PC-3 (cell line): Measurements from ENCODE around the gene ISM2. TPM values are rescaled to one million over a fixed set of nuclear protein-coding genes. Genes with fewer than 3 reads are reported as not detected.

Experiments
- ATAC-seq: fragments of 200-7000 bp; cut with Tn5 transposase; 2 replicates; pipeline ENCODE4 v1.9.1; 2020; ENCODE audit warnings: mild to moderate bottlenecking, moderate library complexity
- BruUV-seq: library from RNA; stranded (reverse); fragments of 400-500 nt; replicated peaks from 2 replicates; lab custom pipeline; 2021; lab: Mats Ljungman, UMichigan
- CTCF ChIA-PET: fragments of 300-600 bp; sonication (Branson Sonifier 250); formaldehyde crosslinking; loops from one replicate; lab custom pipeline; 2022; ENCODE audit warnings: antibody characterized with exemption; lab: Charles Lee
- POLR2A ChIA-PET: fragments of 300-600 bp; sonication (Branson Sonifier 250); formaldehyde crosslinking; loops from one replicate; lab custom pipeline; 2022; ENCODE audit warnings: antibody characterized with exemption; ENCODE audit not compliant: unreplicated experiment; lab: Charles Lee
- DNase-seq: peaks from one replicate; pipeline ENCODE4 v3.0.0-alpha.2; 2015
- H2AFZ ChIP-seq: fragments of 300-600 bp; sonication (generic); 2 replicates; pipeline ENCODE4 v1.6.0; 2016; ENCODE audit warnings: antibody characterized with exemption, low read length
- H3F3A ChIP-seq: fragments of 300-600 bp; sonication (generic); one replicate; pipeline ENCODE4 v1.6.0; 2017; ENCODE audit warnings: antibody characterized with exemption, low read length, control low read depth, mild to moderate bottlenecking; ENCODE audit not compliant: unreplicated experiment
- H3K27ac ChIP-seq: fragments of 300-600 bp; sonication (generic); 2 replicates; pipeline ENCODE4 v1.5.1; 2016; ENCODE audit warnings: mild to moderate bottlenecking, low read length
- H3K27me3 ChIP-seq: fragments of 300-600 bp; sonication (generic); 2 replicates; pipeline ENCODE4 v1.6.1; 2016; ENCODE audit warnings: low read length, mixed read lengths
- H3K36me3 ChIP-seq: fragments of 300-600 bp; sonication (generic); 2 replicates; pipeline ENCODE4 v1.6.1; 2016; ENCODE audit warnings: low read depth, mixed run types, low read length, mixed read lengths
- H3K4me1 ChIP-seq: fragments of 300-600 bp; sonication (generic); 2 replicates; pipeline ENCODE4 v1.5.1; 2016; ENCODE audit warnings: low read length; ENCODE audit not compliant: insufficient read depth
- H3K4me2 ChIP-seq: fragments of 300-600 bp; sonication (generic); 2 replicates; pipeline ENCODE4 v1.6.0; 2016; ENCODE audit warnings: low read length
- H3K4me3 ChIP-seq: fragments of 300-600 bp; sonication (generic); 2 replicates; pipeline ENCODE4 v1.5.1; 2016; ENCODE audit warnings: mild to moderate bottlenecking, low read length, mixed read lengths
- H3K79me2 ChIP-seq: fragments of 300-600 bp; sonication (generic); 2 replicates; pipeline ENCODE4 v1.6.1; 2017; ENCODE audit warnings: low read length, mixed read lengths
- H3K9ac ChIP-seq: fragments of 300-600 bp; sonication (generic); 2 replicates; pipeline ENCODE4 v1.6.0; 2016; ENCODE audit warnings: mild to moderate bottlenecking, low read length
- H3K9me2 ChIP-seq: fragments of 300-600 bp; sonication (generic); replicated peaks from 2 replicates; pipeline ENCODE4 v1.6.1; 2016; ENCODE audit warnings: mixed run types, low read length, mixed read lengths
- H3K9me3 ChIP-seq: fragments of 300-600 bp; sonication (generic); 2 replicates; pipeline ENCODE4 v1.6.1; 2016; ENCODE audit warnings: low read length, mixed read lengths
- H4K20me1 ChIP-seq: fragments of 300-600 bp; sonication (generic); 2 replicates; pipeline ENCODE4 v1.6.1; 2016; ENCODE audit warnings: low read length, mixed read lengths
- CTCF ChIP-seq: fragments of 300-600 bp; sonication (generic); conservative IDR thresholded peaks from 2 replicates; pipeline ENCODE4 v1.5.1; 2017; ENCODE audit warnings: antibody characterized with exemption, low read depth, mild to moderate bottlenecking, low read length
- EZH2 ChIP-seq: fragments of 300-600 bp; sonication (generic); IDR thresholded peaks from one replicate; pipeline ENCODE4 v1.6.1; 2017; ENCODE audit warnings: antibody characterized with exemption, mild to moderate bottlenecking, low read length; ENCODE audit not compliant: unreplicated experiment
- EZH2phosphoT487 ChIP-seq: fragments of 300-600 bp; sonication (generic); IDR thresholded peaks from 2 replicates; pipeline ENCODE4 v1.6.1; 2018; ENCODE audit warnings: mild to moderate bottlenecking, antibody characterized with exemption, low read length, borderline replicate concordance
- intact Hi-C: fragments of 100-400 bp; cut with micrococcal nuclease; formaldehyde crosslinking; loops from 2 replicates; pipeline ENCODE4 v1.9.0; 2023
- total RNA-seq: library from RNA; depleted of rRNA; stranded (reverse); fragments of >200 nt; gene quantifications from 2 replicates; pipeline ENCODE4 v1.2.3, GENCODE V29; 2014

Gene ISM2
- total RNA-seq, 1 experiment from 2014 or later: 0.95 TPM

GRCh38 chr14:77475432-77476115, 23.0 kb downstream of the ISM2 start:
- H3K27ac ChIP-seq: no peak overlapping the region
- TF ChIP-seq CTCF: no peak
- TF ChIP-seq EZH2: no peak
- TF ChIP-seq EZH2phosphoT487: no peak
- H3K27me3 ChIP-seq: no peaks in the 10 kb centered on the region
- POLR2A ChIA-PET: no interaction called here
- H3K9ac ChIP-seq: no peak overlapping the region
- intact Hi-C loops: no loop called here
- H3K4me3 ChIP-seq: no peak overlapping the region
- ATAC-seq (no peak), DNase-seq (no peak)
- no peaks in the 10 kb centered on the region for H3K9me2 ChIP-seq
- no TSS peak for BruUV-seq
- no peaks in the 10 kb centered on the region for H4K20me1 ChIP-seq
- no peaks in the 10 kb centered on the region for H3K79me2 ChIP-seq
- CTCF ChIA-PET: no interaction called here
- no peaks in the 10 kb centered on the region for H3K9me3 ChIP-seq
- no peaks in the 10 kb centered on the region for H3K4me1 ChIP-seq
- no peaks in the 10 kb centered on the region for H3F3A ChIP-seq
- no peaks in the 10 kb centered on the region for H3K36me3 ChIP-seq
- H2AFZ ChIP-seq: no peak overlapping the region
- no peak overlapping the region for H3K4me2 ChIP-seq

- no peaks in the 10 kb centered on the region for H3F3A ChIP-seq
- no TSS peak for BruUV-seq
- no peak overlapping the region for H3K4me2 ChIP-seq
- H3K9ac ChIP-seq: no peak overlapping the region
- POLR2A ChIA-PET: no interaction called here
- no peak overlapping the region for H3K4me3 ChIP-seq
- CTCF ChIA-PET: no interaction called here
- no peaks in the 10 kb centered on the region for H3K9me2 ChIP-seq
- H3K79me2 ChIP-seq: no peaks in the 10 kb centered on the region
- H3K27me3 ChIP-seq: no peaks in the 10 kb centered on the region
- DNase-seq (no peak), ATAC-seq (no peak)
- H3K9me3 ChIP-seq: no peaks in the 10 kb centered on the region
- no peaks in the 10 kb centered on the region for H4K20me1 ChIP-seq
- intact Hi-C loops: no loop called here
- no peak overlapping the region for H2AFZ ChIP-seq
- TF ChIP-seq EZH2phosphoT487: no peak
- TF ChIP-seq EZH2: no peak
- TF ChIP-seq CTCF: no peak
- no peaks in the 10 kb centered on the region for H3K4me1 ChIP-seq
- H3K36me3 ChIP-seq: no peaks in the 10 kb centered on the region
- H3K27ac ChIP-seq: no peak overlapping the region
Observed at GRCh38 chr14:77474479-77475177, 24.0 kb downstream of the ISM2 start.

GRCh38 chr14:77473921-77474320, 24.7 kb downstream of the ISM2 start:
- H3K4me3 ChIP-seq: no peak overlapping the region
- TF ChIP-seq EZH2: no peak
- no peak for TF ChIP-seq CTCF
- no peak for TF ChIP-seq EZH2phosphoT487
- ATAC-seq (no peak), DNase-seq (no peak)
- no peaks in the 10 kb centered on the region for H3K9me2 ChIP-seq
- peaks cover 7% of the 10 kb centered on the region for H3K36me3 ChIP-seq
- no peaks in the 10 kb centered on the region for H3K27me3 ChIP-seq
- H3K4me2 ChIP-seq: no peak overlapping the region
- no peaks in the 10 kb centered on the region for H4K20me1 ChIP-seq
- no TSS peak for BruUV-seq
- H3K79me2 ChIP-seq: no peaks in the 10 kb centered on the region
- ChIA-PET POLR2A (no interaction called here), CTCF (no interaction called here)
- no peak overlapping the region for H2AFZ ChIP-seq
- no peaks in the 10 kb centered on the region for H3K4me1 ChIP-seq
- H3F3A ChIP-seq: no peaks in the 10 kb centered on the region
- no peaks in the 10 kb centered on the region for H3K9me3 ChIP-seq
- H3K9ac ChIP-seq: no peak overlapping the region
- intact Hi-C loops: no loop called here
- H3K27ac ChIP-seq: no peak overlapping the region
